BE2C (cell line): ENCODE data around the gene AP4E1.
"Not testable (repeated sequence)": the region's sequence is repeated elsewhere in the genome, so short reads cannot be mapped to it uniquely, and the experiment has no call there.

Experiments used
- DNase-seq: peaks from one replicate; pipeline ENCODE4 v3.0.0-alpha.2; 2020
- H3K27me3 ChIP-seq: fragments of 250-450 bp; sonication (Bioruptor Pico); 2 replicates; pipeline ENCODE4 v1.5.1; 2020; ENCODE audit warnings: mild to moderate bottlenecking
- H3K36me3 ChIP-seq: fragments of 250-450 bp; sonication (Bioruptor Pico); 2 replicates; pipeline ENCODE4 v1.5.1; 2020; ENCODE audit warnings: mild to moderate bottlenecking
- H3K4me1 ChIP-seq: fragments of 250-450 bp; sonication (Bioruptor Pico); 2 replicates; pipeline ENCODE4 v1.5.1; 2020
- H3K4me3 ChIP-seq: 2 replicates; pipeline ENCODE4 v1.5.1; 2011; ENCODE audit warnings: low read depth, low read length
- H3K9me3 ChIP-seq: fragments of 250-450 bp; sonication (Bioruptor Pico); 2 replicates; pipeline ENCODE4 v1.5.1; 2020
- TF ChIP-seq, protein P1 (sequence below): IDR thresholded peaks from 2 replicates; pipeline ENCODE4 v1.5.1; 2012; ENCODE audit warnings: mild to moderate bottlenecking, low read depth, low read length

Gene AP4E1

DNA sequence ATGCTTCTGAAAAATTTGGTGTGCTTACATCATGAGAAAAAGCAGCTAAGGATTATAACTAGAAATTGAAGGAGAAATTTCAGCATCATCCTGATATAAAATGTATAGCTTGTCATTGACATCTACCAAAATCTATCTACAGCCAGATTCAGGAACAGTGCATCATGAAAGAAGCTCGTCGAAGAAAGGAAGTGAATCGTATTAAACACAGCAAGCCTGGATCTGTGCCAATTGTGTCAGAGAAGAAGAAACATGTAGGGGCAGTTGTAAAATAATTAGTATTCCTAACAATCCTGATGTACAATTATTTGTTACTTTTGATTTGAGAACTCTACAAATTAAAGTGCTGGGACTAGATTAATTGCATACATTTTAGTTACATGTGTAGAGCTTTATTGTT lies 37.2 kb downstream of the AP4E1 start:
- Histone ChIP-seq H3K27me3 (no peaks in the 10 kb centered on the region), H3K9me3 (no peaks in the 10 kb centered on the region), H3K4me3 (no peak overlapping the region), H3K4me1 (peaks cover 5% of the 10 kb centered on the region), H3K36me3 (peaks cover 3% of the 10 kb centered on the region)
- peak; percentile 18 for DNase-seq
- TF ChIP-seq, protein P1, sequence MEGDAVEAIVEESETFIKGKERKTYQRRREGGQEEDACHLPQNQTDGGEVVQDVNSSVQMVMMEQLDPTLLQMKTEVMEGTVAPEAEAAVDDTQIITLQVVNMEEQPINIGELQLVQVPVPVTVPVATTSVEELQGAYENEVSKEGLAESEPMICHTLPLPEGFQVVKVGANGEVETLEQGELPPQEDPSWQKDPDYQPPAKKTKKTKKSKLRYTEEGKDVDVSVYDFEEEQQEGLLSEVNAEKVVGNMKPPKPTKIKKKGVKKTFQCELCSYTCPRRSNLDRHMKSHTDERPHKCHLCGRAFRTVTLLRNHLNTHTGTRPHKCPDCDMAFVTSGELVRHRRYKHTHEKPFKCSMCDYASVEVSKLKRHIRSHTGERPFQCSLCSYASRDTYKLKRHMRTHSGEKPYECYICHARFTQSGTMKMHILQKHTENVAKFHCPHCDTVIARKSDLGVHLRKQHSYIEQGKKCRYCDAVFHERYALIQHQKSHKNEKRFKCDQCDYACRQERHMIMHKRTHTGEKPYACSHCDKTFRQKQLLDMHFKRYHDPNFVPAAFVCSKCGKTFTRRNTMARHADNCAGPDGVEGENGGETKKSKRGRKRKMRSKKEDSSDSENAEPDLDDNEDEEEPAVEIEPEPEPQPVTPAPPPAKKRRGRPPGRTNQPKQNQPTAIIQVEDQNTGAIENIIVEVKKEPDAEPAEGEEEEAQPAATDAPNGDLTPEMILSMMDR: no peak

DNA sequence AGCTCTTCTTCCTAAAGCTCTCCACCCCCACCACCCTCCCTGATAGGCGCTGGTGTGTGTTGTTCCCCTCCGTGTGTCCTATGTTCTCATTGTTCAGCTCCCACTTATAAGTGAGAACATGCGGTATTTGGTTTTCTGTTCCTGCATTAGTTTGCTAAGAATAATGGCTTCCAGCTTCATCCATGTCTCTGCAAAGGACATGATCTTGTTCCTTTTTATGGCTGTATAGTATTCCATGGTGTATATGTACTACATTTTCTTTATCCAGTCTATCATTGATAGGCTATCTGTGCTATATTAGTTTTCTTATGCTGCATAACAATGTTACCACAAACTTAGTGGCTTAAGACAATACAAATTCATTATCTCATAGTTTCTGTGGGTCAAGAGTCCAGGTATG lies 42.3 kb downstream of the AP4E1 start:
- not testable (repeated sequence) for H3K4me1 ChIP-seq, H3K9me3 ChIP-seq, DNase-seq, H3K27me3 ChIP-seq, H3K36me3 ChIP-seq, H3K4me3 ChIP-seq

DNA sequence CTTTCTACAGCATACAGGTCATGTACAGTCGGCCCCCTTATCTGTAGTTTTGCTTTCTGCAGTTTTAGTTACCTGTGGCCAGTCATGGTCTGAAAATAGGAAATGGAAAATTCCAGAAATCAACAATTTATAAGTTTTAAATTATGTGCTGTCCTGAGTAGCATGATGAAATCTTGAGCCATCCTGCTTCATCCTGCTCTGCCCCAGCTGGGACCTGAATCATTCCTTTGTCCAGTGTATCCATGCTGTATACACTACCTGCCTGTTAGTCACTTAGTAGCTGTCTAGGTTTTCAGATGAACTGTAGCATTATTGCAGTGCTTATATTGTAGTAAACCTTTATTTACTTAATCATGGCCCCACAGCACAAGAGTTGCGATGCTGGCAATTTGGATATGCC lies 44.8 kb downstream of the AP4E1 start:
- H3K4me1 ChIP-seq: no peaks in the 10 kb centered on the region
- H3K27me3 ChIP-seq: no peaks in the 10 kb centered on the region
- TF ChIP-seq, protein P1: no peak
- no peak for DNase-seq
- H3K4me3 ChIP-seq: no peak overlapping the region
- no peaks in the 10 kb centered on the region for H3K9me3 ChIP-seq
- H3K36me3 ChIP-seq: peaks cover 17% of the 10 kb centered on the region

DNA sequence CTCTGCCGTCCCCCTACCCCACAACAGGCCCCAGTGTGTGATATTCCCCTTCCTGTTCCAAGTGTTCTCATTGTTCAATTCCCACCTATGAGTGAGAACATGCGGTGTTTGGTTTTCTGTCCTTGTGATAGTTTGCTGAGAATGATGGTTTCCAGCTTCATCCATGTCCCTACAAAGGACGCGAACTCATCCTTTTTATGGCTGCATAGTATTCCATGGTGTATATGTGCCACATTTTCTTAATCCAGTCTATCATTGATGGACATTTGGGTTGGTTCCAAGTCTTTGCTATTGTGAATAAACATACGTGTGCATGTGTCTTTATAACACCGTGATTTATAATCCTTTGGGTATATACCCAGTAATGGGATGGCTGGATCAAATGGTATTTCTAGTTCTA lies 46.4 kb downstream of the AP4E1 start:
- not testable (repeated sequence) for H3K27me3 ChIP-seq, H3K9me3 ChIP-seq, DNase-seq, H3K4me3 ChIP-seq, H3K4me1 ChIP-seq
- peaks cover 28% of the 10 kb centered on the region for H3K36me3 ChIP-seq

DNA sequence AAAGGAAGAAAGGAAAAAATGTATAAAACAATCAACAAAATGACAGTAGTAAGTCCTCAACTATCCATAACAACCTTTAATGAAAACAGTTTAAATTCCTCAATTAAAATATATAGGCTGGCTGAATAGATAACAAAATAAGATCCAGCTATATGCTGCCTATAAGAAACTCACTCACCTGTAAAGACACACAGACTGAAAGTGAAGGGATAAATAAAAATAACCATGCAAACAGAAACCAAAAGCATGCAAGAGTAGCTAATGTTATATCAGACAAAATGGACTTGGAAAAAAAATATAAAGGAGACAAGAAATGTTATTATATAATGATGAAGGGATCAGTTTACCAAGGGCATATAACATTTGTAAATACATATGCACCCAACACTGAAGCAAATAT lies 51.2 kb downstream of the AP4E1 start:
- Histone ChIP-seq H3K4me1 (no peaks in the 10 kb centered on the region), H3K36me3 (peaks cover 24% of the 10 kb centered on the region), H3K27me3 (no peaks in the 10 kb centered on the region), H3K9me3 (no peaks in the 10 kb centered on the region), H3K4me3 (no peak overlapping the region)
- no peak for DNase-seq
- TF ChIP-seq, protein P1: no peak

DNA sequence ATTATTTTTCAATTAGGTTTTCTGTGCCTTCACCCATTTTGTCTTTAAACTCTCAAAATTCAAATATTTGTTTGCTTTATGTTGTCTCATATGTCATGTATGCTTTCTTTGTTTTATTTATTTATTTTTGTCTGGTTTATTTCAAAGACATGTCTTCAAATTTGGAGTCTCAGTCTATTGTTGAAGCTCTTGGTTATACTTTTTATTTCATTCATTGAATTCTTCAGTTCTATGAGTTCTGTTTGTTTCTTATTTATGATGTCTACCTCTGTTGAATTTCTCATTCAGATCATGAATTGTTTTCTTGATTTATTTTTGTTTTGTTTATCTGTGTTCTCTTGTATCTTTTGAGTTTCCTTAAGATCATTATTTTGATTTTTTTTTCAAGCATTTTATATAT lies 55.6 kb downstream of the AP4E1 start:
- Histone ChIP-seq H3K9me3 (no peaks in the 10 kb centered on the region), H3K4me1 (no peaks in the 10 kb centered on the region), H3K27me3 (no peaks in the 10 kb centered on the region), H3K4me3 (no peak overlapping the region), H3K36me3 (peaks cover 11% of the 10 kb centered on the region)
- DNase-seq: no peak
- TF ChIP-seq, protein P1: no peak

DNA sequence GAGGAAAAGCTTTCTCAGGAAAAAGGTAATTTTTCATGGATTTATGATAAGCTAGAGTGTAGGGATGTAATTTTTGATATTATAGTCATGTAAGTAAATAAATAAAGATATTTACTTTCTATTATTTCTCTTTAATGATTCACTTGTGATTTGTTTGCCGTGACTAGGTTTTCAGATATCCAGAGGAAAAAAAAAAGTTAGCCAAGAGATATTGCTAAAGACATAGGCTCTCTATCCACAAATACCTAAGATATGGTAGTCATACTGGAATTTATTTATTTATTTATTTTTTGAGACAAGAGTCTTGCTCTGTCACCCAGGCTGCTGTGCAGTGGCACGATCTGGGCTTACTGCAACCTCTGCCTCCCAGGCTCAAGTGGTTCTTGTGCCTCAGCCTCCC lies 59.9 kb downstream of the AP4E1 start:
- no peak for DNase-seq
- Histone ChIP-seq H3K4me3 (no peak overlapping the region), H3K36me3 (peaks cover 10% of the 10 kb centered on the region), H3K27me3 (no peaks in the 10 kb centered on the region), H3K4me1 (no peaks in the 10 kb centered on the region), H3K9me3 (no peaks in the 10 kb centered on the region)
- TF ChIP-seq, protein P1: no peak
